Activated T-cell treated with anti-CD3 and anti-CD28 coated beads for 48 hours (primary cell): Measurements from ENCODE around the gene DAPK2.

Experiments used
- DNase-seq: peaks from one replicate; pipeline ENCODE4 v3.0.0-alpha.2; 2020; ENCODE audit warnings: low read depth

The DAPK2 gene

GRCh38 chr15:64023220-64023619 is 23.1 kb downstream of the DAPK2 start:
- no peak for DNase-seq

GRCh38 chr15:64022571-64022970 is 23.7 kb downstream of the DAPK2 start:
- DNase-seq = no peak

DNA sequence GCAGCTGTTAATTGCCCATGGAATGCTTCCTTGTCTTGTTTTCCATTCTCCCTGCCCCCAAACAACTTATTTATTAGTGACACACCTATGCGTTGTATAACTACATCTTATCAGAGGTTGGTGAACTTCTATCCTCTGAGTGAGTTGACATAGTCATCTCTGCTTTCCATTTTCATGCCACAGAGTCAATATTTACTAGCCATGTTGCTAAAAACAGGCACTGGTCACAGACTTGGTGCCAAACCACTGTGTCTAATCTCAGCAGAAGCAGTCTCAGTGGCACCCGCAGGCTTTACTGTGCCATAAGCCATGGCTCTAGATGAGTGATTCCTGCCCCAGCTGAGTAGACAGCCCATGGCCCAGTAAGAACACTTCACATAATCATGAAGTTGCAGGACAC is 26.5 kb downstream of the DAPK2 start:
- no peak for DNase-seq

- DNase-seq = no peak
These were observed 28.6 kb downstream of the DAPK2 start for GRCh38 chr15:64017591-64018163.

DNA sequence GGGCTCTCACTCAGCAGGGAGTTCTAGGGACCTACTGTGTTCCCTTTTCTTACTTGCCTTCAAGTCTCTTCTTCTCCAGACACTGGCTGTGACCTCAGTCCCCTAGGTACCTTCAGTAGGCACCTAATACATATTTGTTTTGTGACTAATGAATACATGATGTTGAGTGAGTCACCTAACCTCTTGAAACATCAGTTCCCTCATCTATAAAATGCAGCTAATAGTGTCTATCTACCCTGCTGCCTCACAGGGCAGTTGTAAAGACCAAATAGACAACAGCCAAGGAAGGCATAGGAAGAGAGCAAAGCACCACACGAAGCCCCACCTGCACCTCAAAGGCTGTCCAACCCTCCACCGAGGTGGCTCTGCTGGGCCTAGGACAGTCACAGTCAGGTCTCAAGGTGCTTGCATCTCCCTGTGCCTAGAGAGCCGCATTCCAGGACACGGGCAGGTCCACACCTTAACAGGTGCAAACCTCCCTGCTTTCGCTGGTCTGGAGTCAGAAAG is 29.1 kb downstream of the DAPK2 start:
- DNase-seq = no peak

DNA sequence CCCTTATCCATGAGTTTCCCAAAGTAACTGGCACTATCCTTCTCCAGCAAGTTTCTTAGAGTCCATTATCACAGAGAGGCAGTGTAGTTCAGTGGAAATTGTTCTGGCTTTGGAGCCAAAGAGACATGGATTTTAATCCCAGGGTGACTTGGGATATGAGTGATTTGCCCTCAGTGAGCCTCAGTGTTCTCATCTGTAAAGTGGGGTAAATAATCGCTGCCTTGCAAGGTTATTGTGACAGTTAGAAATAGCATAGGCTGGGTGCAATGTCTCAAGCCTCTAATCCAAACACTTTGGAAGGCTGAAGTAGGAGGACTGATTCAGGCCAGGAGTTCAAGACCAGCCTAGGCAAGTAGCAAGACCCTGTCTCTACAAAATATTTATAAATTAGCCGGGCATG is 30.0 kb downstream of the DAPK2 start:
- no peak for DNase-seq

DNA sequence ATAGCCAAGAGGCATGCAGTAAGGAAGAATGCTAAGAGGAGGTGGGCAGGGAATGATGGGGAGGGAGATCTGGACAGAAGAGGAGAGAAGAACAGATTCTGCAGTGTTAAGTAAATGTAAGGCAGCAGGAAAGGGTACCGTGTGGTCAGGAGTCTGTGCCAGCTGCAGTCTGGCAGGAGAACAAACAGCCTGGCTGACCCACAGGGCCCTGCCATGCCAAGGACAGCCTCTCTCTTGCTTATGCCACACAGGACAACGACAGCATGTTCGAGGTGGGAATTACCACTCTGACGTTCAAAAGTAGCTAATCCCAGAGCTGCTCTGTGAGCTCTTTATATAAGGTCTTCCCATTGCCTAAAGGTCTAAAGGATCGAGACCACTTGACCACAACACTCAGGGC is 31.3 kb downstream of the DAPK2 start:
- DNase-seq = no peak

DNA sequence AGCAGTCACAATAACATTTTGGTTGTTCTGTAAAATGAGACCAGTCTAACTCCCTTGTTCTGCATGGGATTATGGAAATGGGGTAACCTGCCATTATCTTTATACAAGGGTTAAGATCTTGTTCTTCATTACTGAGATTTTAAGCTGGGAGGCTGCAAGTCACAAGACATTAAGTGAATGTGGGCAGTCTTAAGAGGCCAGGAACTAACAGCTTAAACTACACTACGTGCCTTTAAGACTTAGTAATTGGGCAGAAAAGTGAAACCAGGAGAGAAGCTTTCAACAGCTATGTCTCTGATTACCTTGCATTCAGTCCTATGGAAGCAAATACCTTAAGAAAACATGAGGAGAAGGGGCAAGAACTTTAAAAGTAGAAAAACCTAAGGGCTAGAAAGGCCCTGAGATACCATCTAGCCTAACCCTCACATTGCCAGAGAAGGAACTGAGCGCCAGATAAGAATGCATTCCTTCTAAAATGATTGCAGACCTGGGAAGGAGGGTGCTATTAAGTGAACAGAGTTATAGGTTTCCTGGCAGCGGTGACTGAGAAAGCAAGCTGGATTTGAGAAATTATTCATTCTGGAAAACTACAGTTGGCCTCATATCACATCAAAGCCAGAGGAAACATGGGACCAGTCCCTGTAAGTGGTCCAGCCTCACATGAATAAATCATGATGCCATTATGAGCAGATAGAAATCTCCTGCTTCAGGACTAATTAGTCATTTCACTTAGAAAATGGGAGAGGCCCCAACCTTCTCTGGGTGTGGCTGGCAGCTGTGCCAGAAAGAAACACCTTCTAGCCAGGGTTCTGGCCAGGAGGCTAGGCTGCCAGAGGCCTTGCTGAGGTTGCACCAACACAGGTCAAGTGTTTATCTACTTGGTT is 32.9 kb downstream of the DAPK2 start:
- DNase-seq = peak; percentile 7

GRCh38 chr15:64011736-64012135 is 34.5 kb downstream of the DAPK2 start:
- DNase-seq = no peak

DNA sequence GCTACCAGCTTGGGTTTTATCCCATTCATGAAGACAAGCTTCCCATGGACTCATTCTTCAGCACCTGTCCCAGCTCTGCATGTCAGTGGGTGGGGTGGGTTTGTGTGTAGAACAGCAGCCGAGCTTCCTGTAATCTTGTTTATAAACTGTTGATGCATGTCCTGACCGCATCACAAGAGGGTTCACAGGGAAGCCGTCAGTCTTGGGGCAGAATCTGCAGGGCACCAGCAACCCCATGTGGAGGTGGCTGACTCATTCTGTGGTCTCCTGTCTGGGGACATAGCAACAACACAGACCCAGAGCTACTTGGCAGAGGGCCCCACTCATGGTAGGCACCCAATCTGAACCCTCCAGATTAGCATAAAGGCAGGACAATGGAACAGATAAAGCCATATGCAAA is 35.6 kb downstream of the DAPK2 start:
- peak; percentile 72 for DNase-seq

DNA sequence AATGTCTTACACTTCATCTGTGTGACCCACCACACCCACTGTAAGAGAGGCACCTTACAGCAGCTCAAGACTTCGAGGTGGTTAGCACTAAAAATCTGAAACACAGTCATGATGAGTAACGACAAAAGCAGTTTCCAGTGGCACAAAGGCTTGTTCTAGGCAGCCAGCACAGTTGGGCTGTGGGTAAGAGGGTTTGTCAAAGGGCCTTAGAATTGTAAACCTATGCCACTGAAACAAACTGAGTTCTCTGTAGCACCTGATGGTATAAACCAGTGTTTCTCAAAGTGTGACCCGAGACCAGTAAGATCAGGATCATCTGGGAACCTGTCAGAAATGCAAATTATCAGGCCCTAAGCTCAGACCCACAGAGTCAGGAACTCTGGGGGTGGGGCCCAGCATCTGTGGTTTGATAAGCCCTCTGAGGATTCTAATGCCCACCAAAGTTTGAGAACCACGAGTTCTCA is 36.5 kb downstream of the DAPK2 start:
- DNase-seq = peak; percentile 47

DNA sequence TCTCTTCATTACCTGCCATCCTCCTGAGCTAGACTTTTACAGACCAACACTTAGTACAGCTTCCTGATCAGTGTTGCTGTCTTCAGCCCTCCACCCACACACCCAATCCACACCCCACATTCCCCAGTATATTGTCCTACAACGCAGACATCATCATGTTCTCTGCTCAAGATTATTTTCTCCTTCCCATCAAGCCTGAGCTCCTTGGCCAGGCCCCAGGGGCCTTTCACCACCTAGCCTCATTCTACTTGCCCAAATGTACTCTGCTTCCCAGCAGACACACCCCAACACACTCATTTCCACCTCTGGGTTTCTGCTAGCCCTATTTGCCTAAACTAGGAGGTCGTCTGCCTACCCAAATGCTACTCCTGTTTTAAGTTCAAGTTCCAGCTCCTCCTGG is 37.0 kb downstream of the DAPK2 start:
- no peak for DNase-seq

- no peak for DNase-seq
These were observed 38.1 kb downstream of the DAPK2 start for GRCh38 chr15:64008177-64008576.

- no peak for DNase-seq
These were observed 39.6 kb downstream of the DAPK2 start for GRCh38 chr15:64006642-64007041.

- no peak for DNase-seq
These were observed 41.7 kb downstream of the DAPK2 start for GRCh38 chr15:64004587-64004986.

GRCh38 chr15:64004056-64004455 is 42.2 kb downstream of the DAPK2 start:
- no peak for DNase-seq

- no peak for DNase-seq
These were observed 43.1 kb downstream of the DAPK2 start for GRCh38 chr15:64003182-64003581.

DNA sequence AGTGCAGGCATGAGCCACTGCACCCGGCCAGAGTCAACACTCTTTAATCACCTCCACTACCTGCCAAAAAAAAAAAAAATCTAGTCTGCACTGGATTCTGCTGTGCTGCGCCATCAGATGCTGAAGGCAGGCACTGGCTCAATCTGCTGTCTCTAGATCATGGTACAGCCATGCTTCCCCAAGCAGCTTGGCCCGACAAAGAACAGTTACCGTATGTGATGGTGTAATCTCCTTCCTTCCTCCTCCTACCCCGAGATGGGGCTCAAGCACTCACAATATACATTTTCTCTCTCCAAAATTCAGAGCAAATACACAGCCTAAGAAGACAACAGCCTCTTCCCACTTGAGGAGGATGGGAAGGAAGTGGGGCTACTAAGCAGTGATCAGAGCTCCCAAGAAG is 45.1 kb downstream of the DAPK2 start:
- no peak for DNase-seq

DNA sequence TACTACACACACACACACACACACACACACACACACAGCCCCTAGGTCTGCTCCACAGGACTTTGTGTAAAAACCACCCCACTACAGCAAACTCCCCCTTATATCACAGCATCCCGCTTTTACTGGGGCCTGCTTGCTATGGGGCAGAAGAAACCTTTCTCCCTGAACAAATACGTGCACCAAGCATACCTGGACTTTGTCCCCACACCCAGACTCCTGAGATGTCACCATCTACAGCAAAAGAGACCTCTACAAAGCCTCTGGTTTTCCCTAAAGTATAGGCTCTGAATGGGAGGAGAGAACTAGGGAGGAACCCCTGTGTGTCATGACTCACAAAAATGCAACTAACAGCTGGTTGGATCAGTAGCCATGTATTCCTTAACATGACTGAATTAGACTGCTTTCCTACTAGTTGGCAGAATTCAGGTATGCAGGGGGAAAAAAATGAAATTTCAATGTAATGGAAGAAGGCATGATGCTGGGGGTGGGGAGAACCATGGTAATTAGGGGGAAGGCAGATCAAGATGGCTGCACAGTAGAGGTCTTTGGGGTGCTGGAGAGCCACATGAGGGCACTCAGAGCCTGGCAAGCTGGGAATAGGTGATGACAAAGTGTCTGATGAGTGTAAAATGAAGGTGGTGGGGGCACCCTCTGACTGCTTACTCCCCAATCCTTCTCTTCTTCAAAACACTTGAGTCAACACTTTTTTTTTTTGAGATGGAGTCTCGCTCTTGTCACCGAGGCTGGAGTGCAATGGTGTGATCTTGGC is 45.9 kb downstream of the DAPK2 start:
- DNase-seq = no peak

GRCh38 chr15:63999177-63999576 is 47.1 kb downstream of the DAPK2 start:
- DNase-seq = no peak

- no peak for DNase-seq
These were observed 47.8 kb downstream of the DAPK2 start for GRCh38 chr15:63998489-63998888.

DNA sequence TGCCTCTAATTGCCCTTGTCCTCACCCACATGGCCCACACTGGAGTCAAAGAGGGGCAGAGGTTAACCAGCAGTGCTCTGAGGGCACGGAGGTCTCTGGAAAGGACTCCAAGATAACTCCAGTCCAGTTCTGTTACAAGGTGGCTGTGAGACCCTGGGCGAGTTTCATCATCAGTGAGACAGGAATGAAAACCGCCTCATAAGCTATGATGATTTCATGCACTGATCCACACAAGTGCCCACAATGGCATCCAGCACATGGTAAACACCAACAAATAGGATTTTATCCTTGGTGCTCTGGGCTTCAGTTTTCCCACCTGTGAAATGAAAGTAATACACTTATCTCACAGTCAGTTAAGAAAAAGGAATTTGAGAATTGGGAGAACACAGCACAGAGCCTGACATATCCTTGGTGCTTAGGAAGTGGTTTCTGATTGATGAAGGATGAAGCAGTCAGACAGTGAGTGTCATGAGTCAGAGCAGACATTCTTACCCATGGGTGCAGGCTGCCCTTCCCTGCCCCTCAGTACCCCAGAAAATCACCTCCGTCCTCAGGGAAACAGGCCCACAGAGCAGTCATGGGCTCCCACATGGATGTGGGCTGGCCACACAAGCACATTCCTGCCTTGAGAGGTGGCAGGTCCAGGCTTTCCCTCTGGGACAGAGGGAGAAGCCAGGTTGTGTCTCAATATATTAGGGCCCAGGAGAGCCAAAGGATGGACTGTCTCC is 48.4 kb downstream of the DAPK2 start:
- DNase-seq = no peak
